Mesendoderm (in vitro differentiated cells): ENCODE measurements around the gene HAUS7.

Experiments used
- DNase-seq: peaks from one replicate; pipeline ENCODE4 v3.0.0; 2013
- H2AK5ac ChIP-seq: 2 replicates; pipeline ENCODE4 v1.6.1; 2013; ENCODE audit warnings: low read length, inconsistent platforms
- H2BK120ac ChIP-seq: 2 replicates; pipeline ENCODE4 v1.6.1; 2013; ENCODE audit warnings: low read depth, mild to moderate bottlenecking, low read length, moderate library complexity, mixed read lengths
- H2BK15ac ChIP-seq: replicated peaks from 2 replicates; pipeline ENCODE4 v1.6.1; 2013; ENCODE audit warnings: low read depth, mild to moderate bottlenecking, moderate library complexity
- H2BK5ac ChIP-seq: 2 replicates; pipeline ENCODE4 v1.6.1; 2013; ENCODE audit warnings: low read length, inconsistent platforms
- H3K18ac ChIP-seq: 2 replicates; pipeline ENCODE4 v1.6.1; 2013; ENCODE audit warnings: mild to moderate bottlenecking, low read length, mixed read lengths
- H3K23ac ChIP-seq: one replicate; pipeline ENCODE4 v1.6.1; 2013; ENCODE audit warnings: low read length
- H3K27ac ChIP-seq: 2 replicates; pipeline ENCODE4 v1.5.1; 2013; ENCODE audit warnings: low read depth, mild to moderate bottlenecking, inconsistent platforms, low read length, moderate library complexity
- H3K27me3 ChIP-seq: 2 replicates; pipeline ENCODE4 v1.6.1; 2013; ENCODE audit warnings: low read length, control low read depth, mild to moderate bottlenecking, inconsistent platforms; ENCODE audit not compliant: insufficient read depth, poor library complexity
- H3K36me3 ChIP-seq: 2 replicates; pipeline ENCODE4 v1.6.1; 2013; ENCODE audit warnings: low read length, inconsistent platforms; ENCODE audit not compliant: control insufficient read depth, insufficient read depth
- H3K4ac ChIP-seq: one replicate; pipeline ENCODE4 v1.6.1; 2013; ENCODE audit warnings: low read depth, mild to moderate bottlenecking, low read length, moderate library complexity
- H3K4me1 ChIP-seq: 2 replicates; pipeline ENCODE4 v1.6.1; 2013; ENCODE audit warnings: low read depth, low read length, inconsistent platforms; ENCODE audit not compliant: control insufficient read depth
- H3K4me2 ChIP-seq: 2 replicates; pipeline ENCODE4 v1.6.1; 2013; ENCODE audit warnings: low read length
- H3K4me3 ChIP-seq: 2 replicates; pipeline ENCODE4 v1.5.1; 2013; ENCODE audit warnings: mild to moderate bottlenecking, low read length
- H3K56ac ChIP-seq: one replicate; pipeline ENCODE4 v1.6.1; 2013; ENCODE audit warnings: low read length
- H3K79me1 ChIP-seq: 2 replicates; pipeline ENCODE4 v1.6.1; 2013; ENCODE audit warnings: low read length, inconsistent platforms
- H3K79me2 ChIP-seq: 2 replicates; pipeline ENCODE4 v1.6.1; 2013; ENCODE audit warnings: mild to moderate bottlenecking, low read length; ENCODE audit not compliant: control insufficient read depth, insufficient read depth
- H3K9ac ChIP-seq: 2 replicates; pipeline ENCODE4 v1.6.1; 2013; ENCODE audit warnings: low read length, inconsistent platforms
- H4K5ac ChIP-seq: one replicate; pipeline ENCODE4 v1.6.1; 2013; ENCODE audit warnings: low read length
- H4K8ac ChIP-seq: one replicate; pipeline ENCODE4 v1.6.1; 2013; ENCODE audit warnings: low read depth, mild to moderate bottlenecking, control low read depth, low read length, moderate library complexity
- WGBS: extraction: QIAGEN DNeasy Blood & Tissue Kit; methylation state at CpG from one replicate; pipeline ENCODE4 v1.1.7; 2013; ENCODE audit warnings: low lambda C conversion rate, missing lambda C conversion rate; ENCODE audit not compliant: insufficient coverage; ENCODE audit errors: extremely low coverage; 5-methylcytosine and 5-hydroxymethylcytosine counted together

The HAUS7 gene

DNA sequence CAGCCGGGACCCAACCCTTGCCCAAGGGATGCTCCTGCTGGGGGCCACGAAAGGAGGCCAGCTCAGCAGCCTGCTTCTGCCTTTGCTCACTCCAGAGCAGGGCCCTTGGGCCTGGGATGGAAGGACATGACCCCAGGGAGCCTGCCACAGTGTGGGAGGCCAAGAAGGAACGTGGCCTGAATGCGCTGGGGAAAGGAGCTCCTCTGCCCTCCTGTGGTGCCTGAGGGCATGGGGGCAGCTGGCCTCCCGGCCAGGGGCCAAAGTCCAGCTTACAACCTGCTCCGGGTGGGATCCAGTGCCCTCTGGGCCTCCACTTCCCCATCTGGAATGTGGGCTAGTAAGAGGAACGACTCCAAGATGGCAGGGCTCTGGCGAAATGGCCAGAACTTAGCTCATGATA is 45.1 kb upstream of the HAUS7 start:
- Histone ChIP-seq H3K27me3 (peaks cover 8% of the 10 kb centered on the region), H3K4me1 (no peaks in the 10 kb centered on the region), H3K27ac (no peak overlapping the region), H2AK5ac (no peak overlapping the region), H3K36me3 (no peaks in the 10 kb centered on the region), H3K4ac (no peak overlapping the region), H3K56ac (no peak overlapping the region), H2BK15ac (no peak overlapping the region), H3K9ac (no peak overlapping the region), H3K79me2 (no peaks in the 10 kb centered on the region), H4K5ac (no peak overlapping the region), H3K4me3 (no peak overlapping the region), H3K79me1 (no peaks in the 10 kb centered on the region), H4K8ac (no peak overlapping the region), H2BK120ac (no peak overlapping the region), H3K18ac (no peak overlapping the region), H2BK5ac (no peak overlapping the region), H3K23ac (no peak overlapping the region), H3K4me2 (no peak overlapping the region)
- DNase-seq, result no peak
- WGBS, result no CpG with 5 or more reads among the region's 8 CpGs

DNA sequence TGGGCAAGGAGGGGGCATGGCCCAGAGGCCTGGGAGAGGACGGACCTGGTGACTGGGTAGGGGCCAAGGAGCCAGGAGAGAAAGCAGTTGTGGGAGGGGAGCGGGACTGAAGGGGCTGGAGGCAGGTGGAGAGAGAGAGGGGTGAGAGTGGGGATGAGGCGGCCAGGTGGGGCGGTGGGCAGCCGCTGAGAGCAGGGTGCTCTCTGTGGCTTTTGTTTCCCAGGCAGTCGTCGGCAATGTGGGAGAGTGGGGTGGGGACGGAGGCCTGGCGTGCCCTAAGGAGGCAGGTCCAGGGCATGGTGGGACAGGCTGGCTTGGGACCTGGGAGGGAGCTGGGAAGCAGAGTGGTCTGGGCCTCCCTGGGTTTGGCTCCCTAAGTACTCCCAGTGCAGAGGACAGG is 43.9 kb upstream of the HAUS7 start:
- Histone ChIP-seq H3K79me2 (no peaks in the 10 kb centered on the region), H2AK5ac (no peak overlapping the region), H3K27me3 (peaks cover 8% of the 10 kb centered on the region), H3K4me2 (no peak overlapping the region), H3K4me1 (no peaks in the 10 kb centered on the region), H3K27ac (no peak overlapping the region), H3K56ac (no peak overlapping the region), H3K9ac (no peak overlapping the region), H3K23ac (no peak overlapping the region), H3K36me3 (no peaks in the 10 kb centered on the region), H3K4ac (no peak overlapping the region), H3K79me1 (no peaks in the 10 kb centered on the region), H3K18ac (no peak overlapping the region), H4K8ac (no peak overlapping the region), H3K4me3 (no peak overlapping the region), H4K5ac (no peak overlapping the region), H2BK120ac (no peak overlapping the region), H2BK5ac (no peak overlapping the region), H2BK15ac (no peak overlapping the region)
- WGBS, result no CpG with 5 or more reads among the region's 9 CpGs
- DNase-seq, result no peak

DNA sequence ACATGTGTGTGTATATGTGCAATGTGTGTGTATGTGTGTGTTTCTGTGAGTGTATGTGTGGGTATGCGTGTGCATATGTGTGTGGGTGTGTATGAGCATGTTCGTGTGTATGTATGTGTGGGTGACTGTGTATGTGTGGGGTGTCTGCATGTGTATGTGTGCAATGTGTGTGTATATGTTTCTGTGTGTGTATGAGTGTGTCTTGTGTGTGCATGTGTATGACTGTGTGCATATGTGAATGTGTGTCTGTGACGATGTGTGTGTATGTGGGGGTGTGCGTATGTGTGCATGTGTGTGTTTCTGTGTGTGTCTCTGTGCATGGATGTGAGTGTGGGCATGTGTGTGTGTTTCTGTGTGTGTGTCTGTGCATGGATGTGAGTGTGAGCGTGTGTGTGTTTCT is 42.9 kb upstream of the HAUS7 start:
- H3K27me3 ChIP-seq, result peaks cover 5% of the 10 kb centered on the region

GRCh38 chrX:153512501-153512893 is 42.1 kb upstream of the HAUS7 start:
- H4K5ac ChIP-seq, result no peak overlapping the region
- no peak overlapping the region for H2BK5ac ChIP-seq
- H3K56ac ChIP-seq, result no peak overlapping the region
- H2BK15ac ChIP-seq, result no peak overlapping the region
- no peak for DNase-seq
- no peak overlapping the region for H3K23ac ChIP-seq
- H3K79me1 ChIP-seq, result no peaks in the 10 kb centered on the region
- H3K4me3 ChIP-seq, result no peak overlapping the region
- no peak overlapping the region for H3K18ac ChIP-seq
- H3K9ac ChIP-seq, result no peak overlapping the region
- no peaks in the 10 kb centered on the region for H3K27me3 ChIP-seq
- no peak overlapping the region for H3K4me2 ChIP-seq
- WGBS, result 100% methylated on average over 1 of the region's 3 CpGs
- H2AK5ac ChIP-seq, result no peak overlapping the region
- H2BK120ac ChIP-seq, result no peak overlapping the region
- no peaks in the 10 kb centered on the region for H3K4me1 ChIP-seq
- no peak overlapping the region for H3K27ac ChIP-seq
- H4K8ac ChIP-seq, result no peak overlapping the region
- no peaks in the 10 kb centered on the region for H3K79me2 ChIP-seq
- H3K36me3 ChIP-seq, result no peaks in the 10 kb centered on the region
- H3K4ac ChIP-seq, result no peak overlapping the region

More for the DNA sequence above, 42.9 kb upstream of the HAUS7 start:
- Histone ChIP-seq H3K56ac (no peak overlapping the region), H3K27ac (no peak overlapping the region), H3K4ac (no peak overlapping the region), H3K23ac (no peak overlapping the region), H3K9ac (no peak overlapping the region), H2BK120ac (no peak overlapping the region), H4K8ac (no peak overlapping the region), H3K79me2 (no peaks in the 10 kb centered on the region), H3K4me2 (no peak overlapping the region), H3K4me3 (no peak overlapping the region), H4K5ac (no peak overlapping the region), H3K4me1 (no peaks in the 10 kb centered on the region), H2BK15ac (no peak overlapping the region), H2AK5ac (no peak overlapping the region), H2BK5ac (no peak overlapping the region), H3K18ac (no peak overlapping the region), H3K36me3 (no peaks in the 10 kb centered on the region), H3K79me1 (no peaks in the 10 kb centered on the region)
- no CpG with 5 or more reads among the region's 5 CpGs for WGBS
- no peak for DNase-seq

- no peak overlapping the region for H3K56ac ChIP-seq
- no peak overlapping the region for H3K18ac ChIP-seq
- H3K4ac ChIP-seq, result no peak overlapping the region
- no peak overlapping the region for H3K27ac ChIP-seq
- no peak overlapping the region for H4K8ac ChIP-seq
- no peak overlapping the region for H3K9ac ChIP-seq
- no peak overlapping the region for H3K23ac ChIP-seq
- H3K79me2 ChIP-seq, result no peaks in the 10 kb centered on the region
- no CpG with 5 or more reads among the region's 17 CpGs for WGBS
- H2BK5ac ChIP-seq, result no peak overlapping the region
- H3K4me3 ChIP-seq, result no peak overlapping the region
- H4K5ac ChIP-seq, result no peak overlapping the region
- H3K4me2 ChIP-seq, result no peak overlapping the region
- no peaks in the 10 kb centered on the region for H3K4me1 ChIP-seq
- no peak overlapping the region for H2AK5ac ChIP-seq
- H2BK15ac ChIP-seq, result no peak overlapping the region
- DNase-seq, result no peak
- H3K36me3 ChIP-seq, result no peaks in the 10 kb centered on the region
- no peak overlapping the region for H2BK120ac ChIP-seq
- H3K79me1 ChIP-seq, result no peaks in the 10 kb centered on the region
- H3K27me3 ChIP-seq, result no peaks in the 10 kb centered on the region
These were observed 41.6 kb upstream of the HAUS7 start for GRCh38 chrX:153511784-153512500.

DNA sequence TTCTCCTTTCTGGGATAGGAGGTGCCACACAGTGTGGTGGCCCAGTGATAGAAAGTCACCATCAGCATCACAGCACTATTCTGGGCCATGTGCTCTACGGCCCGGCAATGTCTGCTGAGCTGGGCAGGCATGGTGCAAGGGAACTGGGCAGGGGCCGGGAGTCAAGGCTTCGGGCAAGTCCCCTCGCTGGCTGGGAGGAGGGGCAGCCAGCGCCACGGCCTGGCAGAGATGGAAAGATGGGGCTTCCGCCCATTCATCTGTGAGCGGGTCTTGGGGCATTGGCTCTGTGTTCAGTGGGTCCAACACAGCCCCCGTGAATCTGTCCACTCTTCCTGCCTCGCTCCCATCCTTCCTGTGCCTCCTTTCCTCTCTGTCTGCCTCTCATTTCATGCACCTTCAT is 40.0 kb upstream of the HAUS7 start:
- no peak overlapping the region for H3K4me2 ChIP-seq
- WGBS, result no CpG with 5 or more reads among the region's 11 CpGs

More for the DNA sequence above, 40.0 kb upstream of the HAUS7 start:
- no peaks in the 10 kb centered on the region for H3K36me3 ChIP-seq
- no peak for DNase-seq
- H3K4me3 ChIP-seq, result no peak overlapping the region
- H3K79me1 ChIP-seq, result no peaks in the 10 kb centered on the region
- H3K18ac ChIP-seq, result no peak overlapping the region
- H3K27me3 ChIP-seq, result no peaks in the 10 kb centered on the region
- no peak overlapping the region for H3K56ac ChIP-seq
- no peak overlapping the region for H3K9ac ChIP-seq
- H2AK5ac ChIP-seq, result no peak overlapping the region
- H4K5ac ChIP-seq, result no peak overlapping the region
- no peak overlapping the region for H2BK120ac ChIP-seq
- no peak overlapping the region for H4K8ac ChIP-seq
- no peak overlapping the region for H3K4ac ChIP-seq
- no peak overlapping the region for H3K23ac ChIP-seq
- H3K79me2 ChIP-seq, result no peaks in the 10 kb centered on the region
- H3K27ac ChIP-seq, result no peak overlapping the region
- no peaks in the 10 kb centered on the region for H3K4me1 ChIP-seq
- H2BK15ac ChIP-seq, result no peak overlapping the region
- no peak overlapping the region for H2BK5ac ChIP-seq
